ENCODE measurements around the gene CIROP. TPM values are rescaled to one million over a fixed set of nuclear protein-coding genes. Genes with fewer than 3 reads are reported as not detected.

The CIROP gene
- total RNA-seq, 1 donor from 2014 or later: not detected

DNA sequence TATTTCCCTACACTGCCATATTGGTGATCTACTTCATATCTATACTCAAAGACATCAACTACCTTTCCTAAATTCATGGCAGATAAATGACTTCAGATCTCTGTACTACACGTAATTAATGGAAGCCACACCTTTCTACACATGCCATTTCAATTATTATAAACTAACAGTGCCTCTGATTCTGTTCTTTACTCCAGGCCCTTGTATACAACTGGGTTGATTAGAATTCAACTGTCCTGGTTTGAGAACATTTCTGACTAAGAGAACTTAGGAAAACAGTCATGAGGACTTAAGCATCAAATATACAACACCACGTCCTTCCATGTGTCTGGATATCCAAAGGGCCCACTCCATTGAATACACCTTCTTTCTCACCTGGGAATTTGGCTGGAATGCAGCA lies 11.7 kb downstream of the CIROP start:
- H3K27me3 Mint-ChIP-seq: no peaks in the 10 kb centered on the region
- H3K4me3 Mint-ChIP-seq: no peak overlapping the region
- TF ChIP-seq, protein P1, sequence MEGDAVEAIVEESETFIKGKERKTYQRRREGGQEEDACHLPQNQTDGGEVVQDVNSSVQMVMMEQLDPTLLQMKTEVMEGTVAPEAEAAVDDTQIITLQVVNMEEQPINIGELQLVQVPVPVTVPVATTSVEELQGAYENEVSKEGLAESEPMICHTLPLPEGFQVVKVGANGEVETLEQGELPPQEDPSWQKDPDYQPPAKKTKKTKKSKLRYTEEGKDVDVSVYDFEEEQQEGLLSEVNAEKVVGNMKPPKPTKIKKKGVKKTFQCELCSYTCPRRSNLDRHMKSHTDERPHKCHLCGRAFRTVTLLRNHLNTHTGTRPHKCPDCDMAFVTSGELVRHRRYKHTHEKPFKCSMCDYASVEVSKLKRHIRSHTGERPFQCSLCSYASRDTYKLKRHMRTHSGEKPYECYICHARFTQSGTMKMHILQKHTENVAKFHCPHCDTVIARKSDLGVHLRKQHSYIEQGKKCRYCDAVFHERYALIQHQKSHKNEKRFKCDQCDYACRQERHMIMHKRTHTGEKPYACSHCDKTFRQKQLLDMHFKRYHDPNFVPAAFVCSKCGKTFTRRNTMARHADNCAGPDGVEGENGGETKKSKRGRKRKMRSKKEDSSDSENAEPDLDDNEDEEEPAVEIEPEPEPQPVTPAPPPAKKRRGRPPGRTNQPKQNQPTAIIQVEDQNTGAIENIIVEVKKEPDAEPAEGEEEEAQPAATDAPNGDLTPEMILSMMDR (IDR thresholded peaks at IDR 0.05): no peak
- ChIA-PET POLR2A (interaction anchor here (0.6 kb wide), 1 partner anchor 66 kb away, joined by 4 read pairs; no protein-coding TSS in a partner anchor), CTCF (interaction anchor here (0.7 to 2.1 kb wide), 4 partner anchors 16 to 28 kb away, joined by 3 to 17 read pairs (median 6); no protein-coding TSS in a partner anchor)
- H3K36me3 Mint-ChIP-seq (ENCODE audit: low read depth): peaks cover 56% of the 10 kb centered on the region
- no peak overlapping the region for H3K27ac Mint-ChIP-seq
- DNase-seq (no peak), ATAC-seq (ENCODE audit: low read depth) (no peak)
- intact Hi-C loops (cut with micrococcal nuclease): loop anchor here (10.0 kb wide), 2 partner anchors 462 to 1022 kb away; partner anchors contain the start of genes DCAF11, NRL, THTPA and ZFHX2
- peaks cover 32% of the 10 kb centered on the region for H3K4me1 Mint-ChIP-seq
- H3K9me3 Mint-ChIP-seq: no peaks in the 10 kb centered on the region

DNA sequence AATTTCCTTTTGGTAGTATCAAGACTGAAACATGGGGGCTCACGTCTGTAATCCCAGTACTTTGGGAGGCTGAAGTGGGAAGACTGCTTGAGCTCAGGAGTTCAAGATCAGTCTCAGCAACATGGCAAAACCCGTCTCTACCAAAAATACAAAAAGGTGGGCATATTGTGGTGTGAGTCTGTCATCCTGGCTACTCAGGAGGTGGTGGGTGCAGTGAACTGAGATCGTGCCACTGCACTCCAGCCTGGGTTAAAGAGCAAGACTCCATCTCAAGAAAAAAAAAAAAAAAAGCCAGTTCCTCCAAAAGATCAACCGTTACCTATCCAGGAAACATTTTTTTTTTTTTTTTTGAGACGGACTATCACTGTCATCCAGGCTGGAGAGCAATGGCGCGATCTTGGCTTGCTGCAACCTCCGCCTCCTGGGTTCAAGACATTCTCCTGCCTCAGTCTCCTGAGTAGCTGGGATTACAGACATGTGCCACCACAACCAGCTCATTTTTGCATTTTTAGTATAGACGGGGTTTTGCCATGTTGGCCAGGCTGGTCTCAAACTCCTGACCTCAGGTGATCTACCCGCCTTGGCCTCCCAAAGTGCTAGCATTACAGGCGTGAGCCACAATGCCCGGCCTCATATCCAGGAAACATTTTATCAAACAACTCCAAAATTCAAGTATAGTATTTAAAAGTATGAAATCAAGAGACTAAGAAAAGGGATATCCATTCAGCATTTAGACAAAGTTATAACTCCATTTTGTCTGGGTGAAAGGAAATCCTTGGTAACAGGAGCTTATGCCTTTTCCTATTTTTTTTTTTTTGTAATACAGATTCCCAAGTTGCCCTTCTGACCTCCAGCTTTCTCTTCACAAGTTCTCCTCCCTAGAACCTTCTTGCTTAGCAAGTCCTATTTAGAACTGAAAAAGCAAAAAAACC lies 13.2 kb downstream of the CIROP start:
- POLR2A ChIA-PET: interaction anchor here (0.7 kb wide), 2 partner anchors 82 to 288 kb away, joined by 5 to 6 read pairs; no protein-coding TSS in a partner anchor
- TF ChIP-seq, protein P1 (IDR thresholded peaks at IDR 0.05): no peak
- no peak overlapping the region for H3K4me3 Mint-ChIP-seq
- H3K4me1 Mint-ChIP-seq: peaks cover 22% of the 10 kb centered on the region
- H3K27me3 Mint-ChIP-seq: no peaks in the 10 kb centered on the region
- no peak for ATAC-seq (ENCODE audit: low read depth)
- intact Hi-C loops (cut with micrococcal nuclease): loop anchor here (10.0 kb wide), 2 partner anchors 463 to 1023 kb away; partner anchors contain the start of genes DCAF11, NRL, THTPA and ZFHX2
- CTCF ChIA-PET: interaction anchor here (0.9 to 2.1 kb wide), 5 partner anchors 14 to 521 kb away, joined by 3 to 17 read pairs (median 3); no protein-coding TSS in a partner anchor
- no peak for DNase-seq
- H3K36me3 Mint-ChIP-seq (ENCODE audit: low read depth): peaks cover 61% of the 10 kb centered on the region
- H3K27ac Mint-ChIP-seq: no peak overlapping the region
- no peaks in the 10 kb centered on the region for H3K9me3 Mint-ChIP-seq

DNA sequence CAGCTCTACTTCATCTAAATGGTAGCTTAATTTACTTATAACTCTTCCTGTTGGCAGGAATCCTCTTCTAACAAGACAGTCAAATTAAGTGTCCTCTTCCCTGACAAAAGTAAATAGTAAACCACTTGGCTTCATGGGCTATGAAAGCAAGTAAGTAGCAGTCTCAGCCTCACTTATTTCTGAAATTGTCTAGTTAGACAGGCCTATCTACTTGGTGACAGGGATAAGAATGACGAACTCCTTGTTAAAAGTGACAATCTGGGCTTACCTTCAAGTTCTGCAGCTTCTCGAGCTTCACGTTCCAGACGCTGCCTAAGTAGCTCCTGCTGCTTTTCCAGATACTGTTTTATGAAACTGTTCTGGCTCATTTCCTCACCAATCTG lies 14.5 kb downstream of the CIROP start:
- ChIA-PET CTCF (interaction anchor here (1.1 to 1.6 kb wide), 3 partner anchors 13 to 21 kb away, joined by 3 to 13 read pairs (median 4); no protein-coding TSS in a partner anchor), POLR2A (no interaction called here)
- no peak for DNase-seq
- peaks cover 20% of the 10 kb centered on the region for H3K4me1 Mint-ChIP-seq
- intact Hi-C loops (cut with micrococcal nuclease): loop anchor here (10.0 kb wide), 2 partner anchors 465 to 1025 kb away; partner anchors contain the start of genes DCAF11, NRL, THTPA and ZFHX2
- H3K27me3 Mint-ChIP-seq: no peaks in the 10 kb centered on the region
- H3K36me3 Mint-ChIP-seq (ENCODE audit: low read depth): peaks cover 74% of the 10 kb centered on the region
- no peak overlapping the region for H3K4me3 Mint-ChIP-seq
- ATAC-seq (ENCODE audit: low read depth): no peak
- H3K27ac Mint-ChIP-seq: no peak overlapping the region
- no peaks in the 10 kb centered on the region for H3K9me3 Mint-ChIP-seq
- TF ChIP-seq, protein P1 (IDR thresholded peaks at IDR 0.05): no peak

DNA sequence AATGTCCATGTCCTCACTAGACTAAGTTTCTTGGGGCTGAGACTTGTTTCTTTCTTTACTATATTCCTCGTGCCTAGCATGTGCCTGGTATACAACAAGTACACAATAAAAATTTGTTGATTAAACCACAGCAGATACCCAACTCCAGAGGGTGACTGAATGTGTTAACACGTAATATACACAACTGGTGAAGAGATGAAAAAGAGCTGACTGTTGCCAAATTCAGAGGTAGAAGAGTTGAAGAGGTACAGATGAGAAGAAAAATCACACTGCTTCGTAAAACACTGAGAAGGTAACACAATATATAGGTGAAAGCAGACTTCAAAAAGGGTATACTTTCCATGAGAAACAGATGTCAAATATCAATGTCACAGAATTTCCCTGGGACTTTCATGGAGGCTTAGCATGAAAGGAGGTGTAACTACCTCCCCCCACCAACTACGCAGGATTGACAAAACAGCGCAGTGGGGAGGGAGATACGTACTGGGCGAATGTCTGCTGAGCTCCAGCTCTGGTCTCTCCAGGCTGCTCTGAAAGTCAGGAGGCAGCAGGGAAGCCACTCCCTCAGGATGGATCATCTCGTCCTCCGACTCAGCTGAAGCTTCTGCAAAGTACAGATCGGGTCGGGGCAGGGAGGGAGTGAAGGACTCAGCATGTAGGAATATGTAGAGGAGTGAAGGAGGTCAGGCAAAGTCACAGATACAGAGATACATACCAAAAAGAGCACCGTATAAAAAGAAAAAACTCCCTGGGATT lies 15.1 kb downstream of the CIROP start:
- H3K27me3 Mint-ChIP-seq: no peaks in the 10 kb centered on the region

More for the DNA sequence above, 15.1 kb downstream of the CIROP start:
- intact Hi-C loops (cut with micrococcal nuclease): loop anchor here (10.0 kb wide), 2 partner anchors 465 to 1025 kb away; partner anchors contain the start of genes DCAF11, NRL, THTPA and ZFHX2
- ChIA-PET CTCF (interaction anchor here (1.1 to 1.6 kb wide), 3 partner anchors 12 to 21 kb away, joined by 3 to 13 read pairs (median 4); no protein-coding TSS in a partner anchor), POLR2A (no interaction called here)
- Mint-ChIP-seq H3K4me1 (peaks cover 20% of the 10 kb centered on the region), H3K9me3 (no peaks in the 10 kb centered on the region), H3K27ac (no peak overlapping the region), H3K4me3 (no peak overlapping the region), H3K36me3 (ENCODE audit: low read depth) (peaks cover 79% of the 10 kb centered on the region)
- DNase-seq: no peak
- no peak for ATAC-seq (ENCODE audit: low read depth)
- TF ChIP-seq, protein P1 (IDR thresholded peaks at IDR 0.05): no peak
